DMS53 (cell line): ENCODE data around the gene KRIT1.

Experiments used
- DNase-seq: peaks from one replicate; lab custom pipeline; 2025; lab: John Stamatoyannopoulos, UW

Gene KRIT1

DNA sequence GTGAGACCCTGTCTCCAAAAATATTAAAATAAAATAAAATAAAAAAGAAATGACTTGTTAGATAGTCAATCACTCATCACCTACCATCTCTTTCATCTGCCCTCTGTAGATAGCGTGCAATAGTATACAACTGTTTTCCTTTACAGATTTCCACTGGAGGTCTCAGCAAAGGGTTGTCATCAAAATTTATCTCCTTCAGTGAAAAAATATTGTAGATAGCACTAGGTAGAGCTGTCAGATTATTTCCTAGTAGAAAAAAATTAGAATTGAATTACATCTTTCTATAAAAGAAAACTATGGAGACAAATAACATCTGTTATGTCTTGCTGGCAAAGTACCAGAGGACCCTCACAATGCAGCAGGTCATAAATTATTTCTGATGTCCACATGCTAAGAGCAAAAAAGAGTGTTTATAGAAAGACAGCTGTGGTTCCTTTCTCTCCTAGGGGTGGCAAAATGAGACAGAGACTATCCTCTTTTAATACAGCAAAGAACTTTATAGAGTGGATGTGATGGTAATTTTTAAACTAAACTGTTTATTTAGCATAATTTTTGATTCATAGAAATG is 95.2 kb downstream of the KRIT1 start:
- DNase-seq: no peak

DNA sequence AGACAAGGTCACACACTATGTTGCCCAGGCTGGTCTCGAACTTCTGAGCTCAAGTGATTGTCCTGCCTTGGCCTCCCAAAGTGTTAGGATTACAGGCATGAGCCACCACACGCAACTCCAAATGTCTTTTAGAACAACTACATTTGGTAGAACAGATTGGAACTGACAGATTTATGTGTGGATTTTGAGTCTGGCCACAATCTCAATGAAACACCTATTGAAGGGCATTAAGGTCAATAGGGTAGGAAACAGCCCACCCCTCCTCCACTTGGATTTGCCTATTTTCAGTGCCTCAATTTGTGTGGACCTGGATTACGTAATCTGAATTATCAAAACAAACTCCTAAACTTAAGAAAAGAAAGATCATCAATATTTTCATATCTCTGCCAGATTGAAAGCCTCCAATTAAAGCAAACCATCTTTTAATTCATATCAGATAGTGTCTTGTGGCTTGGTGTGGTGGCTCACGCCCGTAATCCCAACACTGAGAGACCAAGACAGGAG is 95.9 kb downstream of the KRIT1 start:
- no peak for DNase-seq
